ENCODE data around the gene GBP6.

DNA sequence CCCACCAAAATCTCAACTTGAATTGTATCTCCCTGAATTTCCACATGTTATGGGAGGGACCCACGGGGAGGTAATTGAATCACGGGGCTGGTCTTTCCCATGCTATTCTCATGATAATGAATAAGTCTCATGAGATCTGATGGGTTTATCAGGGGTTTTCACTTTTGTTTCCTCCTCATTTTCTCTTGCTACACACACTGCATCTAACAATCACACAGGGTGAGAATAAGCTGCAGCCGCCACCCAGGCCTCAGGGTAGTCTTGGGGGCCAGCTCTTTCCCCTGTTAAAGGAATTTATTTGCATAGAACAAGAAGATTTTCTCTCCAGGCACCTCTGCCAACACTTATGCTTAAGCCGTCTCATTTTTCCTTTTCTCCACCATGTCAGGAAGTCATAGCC is 26.0 kb upstream of the GBP6 start:
- TF ChIP-seq, protein P1, sequence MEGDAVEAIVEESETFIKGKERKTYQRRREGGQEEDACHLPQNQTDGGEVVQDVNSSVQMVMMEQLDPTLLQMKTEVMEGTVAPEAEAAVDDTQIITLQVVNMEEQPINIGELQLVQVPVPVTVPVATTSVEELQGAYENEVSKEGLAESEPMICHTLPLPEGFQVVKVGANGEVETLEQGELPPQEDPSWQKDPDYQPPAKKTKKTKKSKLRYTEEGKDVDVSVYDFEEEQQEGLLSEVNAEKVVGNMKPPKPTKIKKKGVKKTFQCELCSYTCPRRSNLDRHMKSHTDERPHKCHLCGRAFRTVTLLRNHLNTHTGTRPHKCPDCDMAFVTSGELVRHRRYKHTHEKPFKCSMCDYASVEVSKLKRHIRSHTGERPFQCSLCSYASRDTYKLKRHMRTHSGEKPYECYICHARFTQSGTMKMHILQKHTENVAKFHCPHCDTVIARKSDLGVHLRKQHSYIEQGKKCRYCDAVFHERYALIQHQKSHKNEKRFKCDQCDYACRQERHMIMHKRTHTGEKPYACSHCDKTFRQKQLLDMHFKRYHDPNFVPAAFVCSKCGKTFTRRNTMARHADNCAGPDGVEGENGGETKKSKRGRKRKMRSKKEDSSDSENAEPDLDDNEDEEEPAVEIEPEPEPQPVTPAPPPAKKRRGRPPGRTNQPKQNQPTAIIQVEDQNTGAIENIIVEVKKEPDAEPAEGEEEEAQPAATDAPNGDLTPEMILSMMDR (IDR thresholded peaks at IDR 0.05; ENCODE audit: insufficient read depth, low read length, poor library complexity, severe bottlenecking), result no peak
- TF ChIP-seq EZH2phosphoT487 (conservative IDR thresholded peaks at IDR 0.05; ENCODE audit: low read length), result no peak

Measured in SU-DHL-6 (cell line).